ENCODE data around the gene IER5L. TPM values are rescaled to one million over a fixed set of nuclear protein-coding genes. Genes with fewer than 3 reads are reported as not detected.
A peak's percentile ranks its signal among the peaks of the same experiment; 100 is the strongest.
"Not testable (repeated sequence)": the region's sequence is repeated elsewhere in the genome, so short reads cannot be mapped to it uniquely, and the experiment has no call there.

The IER5L gene
- polyA plus RNA-seq, 4 donors, result 8.9 to 17.4 (median 13.0) TPM

GRCh38 chr9:129141066-129142041, 36.7 kb downstream of the IER5L start:
- DNase-seq (ENCODE audit: low read depth in 4 of 4, low spot score in 3 of 4), result peak in 1 of 4 donors; percentile 55

- no peak for DNase-seq (ENCODE audit: low read depth in 4 of 4, low spot score in 3 of 4)
Observed at GRCh38 chr9:129140397-129141065, 37.5 kb downstream of the IER5L start.

GRCh38 chr9:129139993-129140396, 38.1 kb downstream of the IER5L start:
- DNase-seq (ENCODE audit: low read depth in 4 of 4, low spot score in 3 of 4), result peak; percentile 95 to 96 (median 96)

- peak in 3 of 4 donors; percentile 77 to 86 (median 79) for DNase-seq (ENCODE audit: low read depth in 4 of 4, low spot score in 3 of 4)
Observed at GRCh38 chr9:129139233-129139992, 38.6 kb downstream of the IER5L start.

GRCh38 chr9:129138476-129139232, 39.4 kb downstream of the IER5L start:
- DNase-seq (ENCODE audit: low read depth in 4 of 4, low spot score in 3 of 4), result no peak

- no peak for DNase-seq (ENCODE audit: low read depth in 4 of 4, low spot score in 3 of 4)
Observed at GRCh38 chr9:129138144-129138462, 40.0 kb downstream of the IER5L start.

GRCh38 chr9:129137292-129138143, 40.5 kb downstream of the IER5L start:
- no peak for DNase-seq (ENCODE audit: low read depth in 4 of 4, low spot score in 3 of 4)

- no peak for DNase-seq (ENCODE audit: low read depth in 4 of 4, low spot score in 3 of 4)
Observed at GRCh38 chr9:129136446-129137035, 41.5 kb downstream of the IER5L start.

GRCh38 chr9:129135476-129135875, 42.6 kb downstream of the IER5L start:
- no peak for DNase-seq (ENCODE audit: low read depth in 4 of 4, low spot score in 3 of 4)

- no peak for DNase-seq (ENCODE audit: low read depth in 4 of 4, low spot score in 3 of 4)
Observed at GRCh38 chr9:129133082-129133481, 45.0 kb downstream of the IER5L start.

GRCh38 chr9:129131300-129132145, 46.5 kb downstream of the IER5L start:
- DNase-seq (ENCODE audit: low read depth in 4 of 4, low spot score in 3 of 4), result no peak

GRCh38 chr9:129130791-129131190, 47.3 kb downstream of the IER5L start:
- DNase-seq (ENCODE audit: low read depth in 4 of 4, low spot score in 3 of 4), result no peak

- DNase-seq (ENCODE audit: low read depth in 4 of 4, low spot score in 3 of 4), result not testable (repeated sequence)
Observed at GRCh38 chr9:129130271-129130670, 47.8 kb downstream of the IER5L start.

- no peak for DNase-seq (ENCODE audit: low read depth in 4 of 4, low spot score in 3 of 4)
Observed at GRCh38 chr9:129128689-129129088, 49.4 kb downstream of the IER5L start.

- DNase-seq (ENCODE audit: low read depth in 4 of 4, low spot score in 3 of 4), result no peak
Observed at GRCh38 chr9:129126749-129127618, 51.1 kb downstream of the IER5L start.
